B cell (primary cell): ENCODE results near the gene ARID3B. TPM values are rescaled to one million over a fixed set of nuclear protein-coding genes. Genes with fewer than 3 reads are reported as not detected.

Experiments
- ATAC-seq: fragments of 200-7000 bp; cut with Tn5 transposase; one replicate; pipeline ENCODE4 v1.10.0; 2021; ENCODE audit warnings: low read depth, mild to moderate bottlenecking, moderate number of reproducible peaks, moderate library complexity
- CTCF ChIA-PET: fragments of 350-600 bp; sonication (Branson Sonifier 250); formaldehyde crosslinking; loops from one replicate; lab custom pipeline; 2021; ENCODE audit warnings: antibody characterized with exemption, inconsistent platforms; lab: Charles Lee
- POLR2A ChIA-PET: fragments of 350-600 bp; sonication (Branson Sonifier 250); formaldehyde crosslinking; loops from one replicate; lab custom pipeline; 2021; ENCODE audit warnings: antibody characterized with exemption; lab: Charles Lee
- DNase-seq: peaks from one replicate; pipeline ENCODE4 v3.0.0; 2013
- H2AFZ ChIP-seq: 2 replicates; pipeline ENCODE4 v1.6.1; 2012; ENCODE audit warnings: mild to moderate bottlenecking, low read depth, low read length; ENCODE audit not compliant: insufficient read depth, poor library complexity, severe bottlenecking
- H3K27ac ChIP-seq, 2 donors: 1 replicate in 1 of 2; 2 replicates in 1 of 2; pipeline ENCODE4 v1.5.1; 2012 to 2013; ENCODE audit warnings: low read length in 2 of 2, mild to moderate bottlenecking in 2 of 2, moderate library complexity in 1 of 2
- H3K27me3 ChIP-seq, 4 experiments: fragments of 200-600 bp in 1 of 4; sonication (generic) in 1 of 4; replicated peaks in 1 of 4; 1 replicate in 2 of 4; 2 replicates in 2 of 4; pipeline versions ENCODE4 v1.6.1 to v1.7.0; 2013 to 2016; ENCODE audit warnings: low read length in 3 of 4, mild to moderate bottlenecking in 2 of 4, mixed read lengths in 1 of 4, moderate library complexity in 1 of 4; ENCODE audit not compliant: insufficient read depth in 4 of 4, control insufficient read depth in 3 of 4; ENCODE audit errors: control extremely low read depth in 1 of 4
- H3K36me3 ChIP-seq, 2 experiments: replicated peaks in 1 of 2; 1 replicate in 1 of 2; 2 replicates in 1 of 2; pipeline versions ENCODE4 v1.6.1 to v1.7.1; 2013; ENCODE audit warnings: low read length in 1 of 2; ENCODE audit not compliant: insufficient read depth in 2 of 2, control insufficient read depth in 1 of 2; ENCODE audit errors: control extremely low read depth in 1 of 2, extremely low read depth in 1 of 2
- H3K4me1 ChIP-seq, 2 donors: fragments of 200-600 bp in 1 of 2; sonication (generic) in 1 of 2; 1 replicate in 1 of 2; 2 replicates in 1 of 2; pipeline versions ENCODE4 v1.5.1 to v1.6.1; 2013 to 2017; ENCODE audit warnings: low read length in 2 of 2; ENCODE audit not compliant: control insufficient read depth in 2 of 2, insufficient read depth in 2 of 2
- H3K4me2 ChIP-seq: replicated peaks from 2 replicates; pipeline ENCODE3; 2012; ENCODE audit warnings: mild to moderate bottlenecking, low read depth, low read length; ENCODE audit not compliant: poor library complexity, severe bottlenecking
- H3K4me3 ChIP-seq, 5 experiments: fragments of 200-600 bp in 1 of 5; sonication (generic) in 1 of 5; 1 replicate in 3 of 5; 2 replicates in 2 of 5; pipeline versions ENCODE4 v1.5.1 to v1.7.0; 2011 to 2016; ENCODE audit warnings: low read length in 4 of 5, mild to moderate bottlenecking in 4 of 5, low read depth in 2 of 5, control low read depth in 1 of 5, moderate library complexity in 1 of 5; ENCODE audit not compliant: insufficient read depth in 1 of 5; ENCODE audit errors: control extremely low read depth in 1 of 5, extremely low read depth in 1 of 5
- H3K79me2 ChIP-seq: fragments of 200-600 bp; sonication (generic); one replicate; pipeline ENCODE4 v1.6.0; 2016; ENCODE audit warnings: low read length; ENCODE audit not compliant: control insufficient read depth, insufficient read depth
- H3K9ac ChIP-seq: fragments of 200-600 bp; sonication (generic); 2 replicates; pipeline ENCODE4 v1.6.1; 2017; ENCODE audit warnings: mild to moderate bottlenecking, low read length, moderate library complexity
- H3K9me3 ChIP-seq, 3 donors: one replicate each; pipeline versions ENCODE4 v1.6.1 to v1.7.1; 2013; ENCODE audit warnings: low read length in 2 of 3; ENCODE audit not compliant: control insufficient read depth in 2 of 3, insufficient read depth in 1 of 3; ENCODE audit errors: control extremely low read depth in 1 of 3
- H4K20me1 ChIP-seq: 2 replicates; pipeline ENCODE4 v1.6.0; 2012; ENCODE audit warnings: mild to moderate bottlenecking, low read length; ENCODE audit not compliant: insufficient read depth, control insufficient read depth, poor library complexity, severe bottlenecking
- H3K27ac Mint-ChIP-seq: one replicate; pipeline ENCODE4 v1.8.0; 2021; ENCODE audit warnings: mixed read lengths
- H3K27me3 Mint-ChIP-seq: one replicate; pipeline ENCODE4 v1.8.0; 2021; ENCODE audit warnings: mixed read lengths
- H3K4me1 Mint-ChIP-seq: one replicate; pipeline ENCODE4 v1.8.0; 2021; ENCODE audit warnings: mixed read lengths
- H3K4me3 Mint-ChIP-seq: one replicate; pipeline ENCODE4 v1.8.0; 2021; ENCODE audit warnings: mixed read lengths
- H3K9me3 Mint-ChIP-seq: one replicate; pipeline ENCODE4 v1.8.0; 2022; ENCODE audit warnings: mixed read lengths; ENCODE audit not compliant: insufficient read depth
- CTCF ChIP-seq: fragments of 200-600 bp; IDR thresholded peaks from one replicate; pipeline ENCODE4 v1.8.0; 2022; ENCODE audit warnings: antibody characterized with exemption, mild to moderate bottlenecking
- EZH2 ChIP-seq: IDR thresholded peaks from 2 replicates; pipeline ENCODE4 v1.6.1; 2012; ENCODE audit warnings: borderline replicate concordance, low read depth, mild to moderate bottlenecking, moderate library complexity, low read length; ENCODE audit not compliant: insufficient read depth, poor library complexity, severe bottlenecking
- WGBS: methylation state at CpG from one replicate; pipeline ENCODE4 v1.1.5; 2013; ENCODE audit warnings: missing lambda C conversion rate; ENCODE audit not compliant: insufficient coverage; 5-methylcytosine and 5-hydroxymethylcytosine counted together
- intact Hi-C: fragments of 100-400 bp; cut with micrococcal nuclease; formaldehyde crosslinking; loops from one replicate; pipeline ENCODE4 v1.10.0; 2022
- polyA plus RNA-seq: library from polyadenylated mRNA; depleted of rRNA; stranded (reverse); fragments of >200 nt; gene quantifications from 2 replicates; pipeline ENCODE4 v1.2.3, GENCODE V29; 2012
- total RNA-seq, 2 donors: library from RNA; stranded (reverse); fragments of 120-200 nt in 1 of 2; gene quantifications; 1 replicate in 1 of 2; 2 replicates in 1 of 2; pipeline versions ENCODE4 v1.2.3 to v1.2.4, GENCODE V29; 2013 to 2022

The ARID3B gene
- total and polyA plus RNA-seq, 2 donors (not counting 1 experiment from before 2014, with no cell fraction given), result 23.0 to 31.0 TPM

DNA sequence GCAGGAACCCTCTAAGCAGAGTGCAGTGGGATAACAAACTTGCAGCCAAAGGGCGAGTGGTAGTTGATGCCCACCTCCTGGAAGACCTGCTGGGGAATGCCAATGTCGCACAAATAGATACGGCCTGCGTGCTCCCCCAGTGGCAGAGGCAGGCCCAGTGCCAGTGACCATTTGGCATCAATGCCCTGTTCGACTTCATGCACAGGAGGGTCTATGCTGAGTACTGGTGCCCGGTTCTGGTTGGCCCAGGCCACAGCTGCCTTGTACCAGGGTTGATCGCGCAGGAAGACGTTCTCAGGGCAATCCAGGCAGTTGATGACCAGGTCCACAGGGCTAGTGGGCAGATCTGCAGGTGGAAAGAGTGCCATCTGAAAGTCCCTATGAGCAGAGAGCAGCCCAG, 91.6 kb downstream of the ARID3B start:
- POLR2A ChIA-PET, result no interaction called here
- H3K27ac Mint-ChIP-seq, result no peak overlapping the region
- DNase-seq, result no peak
- H3K9me3 ChIP-seq, result no peaks in the 10 kb centered on the region
- H3K27ac ChIP-seq, result no peak overlapping the region
- no peaks in the 10 kb centered on the region for H3K27me3 Mint-ChIP-seq
- no peaks in the 10 kb centered on the region for H3K27me3 ChIP-seq
- CTCF ChIA-PET, result interaction anchor here (0.6 to 23.4 kb wide), 28 partner anchors 8 to 317 kb away, joined by 3 to 596 read pairs (median 4); partner anchors contain the start of genes CLK3, CSK and CYP11A1
- H3K79me2 ChIP-seq, result peaks cover 15% of the 10 kb centered on the region
- peaks cover 0 to 98% of the 10 kb centered on the region in 2 experiments for H3K36me3 ChIP-seq
- peaks cover 62% of the 10 kb centered on the region for H4K20me1 ChIP-seq
- no peak overlapping the region for H3K9ac ChIP-seq
- ATAC-seq, result no peak
- no peak overlapping the region for H3K4me3 Mint-ChIP-seq
- no peak overlapping the region for H2AFZ ChIP-seq
- TF ChIP-seq CTCF (no peak), EZH2 (no peak)
- peaks cover 40% of the 10 kb centered on the region for H3K4me1 Mint-ChIP-seq
- 98% methylated on average over 9 of the region's 9 CpGs for WGBS
- H3K4me1 ChIP-seq, result peaks cover 31 to 46% of the 10 kb centered on the region in 2 donors
- intact Hi-C loops, result loop anchor here (1.0 to 10.0 kb wide), 2 partner anchors 11 to 572 kb away; partner anchors contain the start of gene C15orf39
- no peak overlapping the region for H3K4me2 ChIP-seq
- H3K9me3 Mint-ChIP-seq, result no peaks in the 10 kb centered on the region
- H3K4me3 ChIP-seq, result no peak overlapping the region

DNA sequence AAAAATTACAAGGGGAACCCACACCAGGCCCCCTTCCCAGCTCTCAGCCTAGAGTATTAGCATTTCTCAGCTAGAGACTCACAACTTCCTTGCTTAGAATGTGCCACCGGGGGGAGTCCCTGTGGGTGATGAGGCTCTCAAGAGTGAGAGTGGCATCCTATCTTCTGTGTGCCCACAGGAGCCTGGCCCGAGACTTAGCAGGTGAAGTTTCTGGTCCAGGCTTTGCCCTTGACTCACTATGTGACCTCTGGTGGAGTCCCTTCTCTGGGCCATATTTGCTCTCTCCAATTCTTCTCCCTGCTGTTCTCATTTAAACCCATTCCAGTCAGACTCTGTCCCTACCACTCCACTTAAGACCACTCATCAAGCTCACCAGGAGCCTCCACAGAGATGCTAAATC, 92.8 kb downstream of the ARID3B start:
- no peaks in the 10 kb centered on the region for H3K9me3 ChIP-seq
- peaks cover 5% of the 10 kb centered on the region for H3K79me2 ChIP-seq
- no peaks in the 10 kb centered on the region for H3K9me3 Mint-ChIP-seq
- H3K4me3 Mint-ChIP-seq, result no peak overlapping the region
- peaks cover 30% of the 10 kb centered on the region for H3K4me1 Mint-ChIP-seq
- H3K36me3 ChIP-seq, result peaks cover 0 to 96% of the 10 kb centered on the region in 2 experiments
- no peak overlapping the region for H3K4me2 ChIP-seq
- TF ChIP-seq EZH2, result no peak
- no peak for TF ChIP-seq CTCF
- CTCF ChIA-PET, result interaction anchor here (0.7 to 23.4 kb wide), 27 partner anchors 13 to 326 kb away, joined by 3 to 596 read pairs (median 5); partner anchors contain the start of genes CLK3, COX5A, CSK and CYP11A1
- H3K9ac ChIP-seq, result no peak overlapping the region
- 78% methylated on average over 1 of the region's 2 CpGs for WGBS
- H2AFZ ChIP-seq, result no peak overlapping the region
- POLR2A ChIA-PET, result no interaction called here
- H3K27me3 ChIP-seq, result no peaks in the 10 kb centered on the region
- no peaks in the 10 kb centered on the region for H3K27me3 Mint-ChIP-seq
- H3K4me3 ChIP-seq, result no peak overlapping the region
- no peak overlapping the region for H3K27ac Mint-ChIP-seq
- peaks cover 53% of the 10 kb centered on the region for H4K20me1 ChIP-seq
- ATAC-seq (no peak), DNase-seq (no peak)
- no peak overlapping the region for H3K27ac ChIP-seq
- H3K4me1 ChIP-seq, result peaks cover 19 to 34% of the 10 kb centered on the region in 2 donors
- intact Hi-C loops, result loop anchor here (10.0 kb wide), 1 partner anchor 571 kb away; the partner anchor contains the start of gene C15orf39
